DMS53 treated with DMSO at 0.1 percent for 48 hours (cell line): ENCODE data around the gene MYH14.
A peak's percentile ranks its signal among the peaks of the same experiment; 100 is the strongest.

Source experiments
- DNase-seq: peaks from one replicate; lab custom pipeline; 2025; ENCODE audit not compliant: unreplicated experiment; lab: John Stamatoyannopoulos, UW

Gene MYH14

GRCh38 chr19:50287331-50287730 lies 83.9 kb downstream of the MYH14 start:
- DNase-seq, result no peak

- no peak for DNase-seq
Measured at GRCh38 chr19:50288954-50289353, 85.5 kb downstream of the MYH14 start.

GRCh38 chr19:50290011-50290410 lies 86.6 kb downstream of the MYH14 start:
- DNase-seq, result no peak

- DNase-seq, result no peak
Measured at GRCh38 chr19:50290775-50291174, 87.4 kb downstream of the MYH14 start.

GRCh38 chr19:50292216-50292827 lies 88.9 kb downstream of the MYH14 start:
- no peak for DNase-seq

- no peak for DNase-seq
Measured at GRCh38 chr19:50293263-50294004, 90.0 kb downstream of the MYH14 start.

GRCh38 chr19:50300051-50300450 lies 96.6 kb downstream of the MYH14 start:
- no peak for DNase-seq

GRCh38 chr19:50300814-50301606 lies 97.6 kb downstream of the MYH14 start:
- peak; percentile 11 for DNase-seq

- no peak for DNase-seq
Measured at GRCh38 chr19:50301607-50301971, 98.2 kb downstream of the MYH14 start.

GRCh38 chr19:50303558-50303957 lies 100.1 kb downstream of the MYH14 start:
- DNase-seq, result no peak

- DNase-seq, result no peak
Measured at GRCh38 chr19:50308991-50309390, 105.6 kb downstream of the MYH14 start.

- DNase-seq, result no peak
Measured at GRCh38 chr19:50309396-50310125, 106.1 kb downstream of the MYH14 start.

- no peak for DNase-seq
Measured at GRCh38 chr19:50310759-50311465, 107.5 kb downstream of the MYH14 start.

GRCh38 chr19:50311723-50312635 lies 108.6 kb downstream of the MYH14 start:
- DNase-seq, result no peak

- DNase-seq, result peak; percentile 31
Measured at GRCh38 chr19:50312967-50313811, 109.8 kb downstream of the MYH14 start.

- no peak for DNase-seq
Measured at GRCh38 chr19:50313812-50314536, 110.6 kb downstream of the MYH14 start.

- DNase-seq, result no peak
Measured at GRCh38 chr19:50314724-50315708, 111.6 kb downstream of the MYH14 start.
